HG02763 (cell line): ENCODE data around the gene EPHA3.

Experiments used
- ATAC-seq: cut with Tn5 transposase; IDR thresholded peaks from one replicate; pipeline ENCODE4 v1.9.1; 2021; ENCODE audit warnings: mild to moderate bottlenecking, moderate library complexity; ENCODE audit not compliant: unreplicated experiment

The EPHA3 gene

GRCh38 chr3:89223188-89223587 lies 115.8 kb downstream of the EPHA3 start:
- ATAC-seq, result no peak

- no peak for ATAC-seq
Observed at GRCh38 chr3:89227218-89227617, 119.8 kb downstream of the EPHA3 start.

- ATAC-seq, result no peak
Observed at GRCh38 chr3:89227634-89228033, 120.2 kb downstream of the EPHA3 start.

- no peak for ATAC-seq
Observed at GRCh38 chr3:89232155-89232554, 124.7 kb downstream of the EPHA3 start.

GRCh38 chr3:89234620-89235019 lies 127.2 kb downstream of the EPHA3 start:
- no peak for ATAC-seq

- ATAC-seq, result no peak
Observed at GRCh38 chr3:89238846-89239245, 131.4 kb downstream of the EPHA3 start.

- ATAC-seq, result no peak
Observed at GRCh38 chr3:89239774-89240173, 132.4 kb downstream of the EPHA3 start.

GRCh38 chr3:89245612-89246011 lies 138.2 kb downstream of the EPHA3 start:
- no peak for ATAC-seq

- ATAC-seq, result no peak
Observed at GRCh38 chr3:89246326-89246725, 138.9 kb downstream of the EPHA3 start.

- ATAC-seq, result no peak
Observed at GRCh38 chr3:89250742-89251141, 143.3 kb downstream of the EPHA3 start.

- ATAC-seq, result no peak
Observed at GRCh38 chr3:89252016-89252415, 144.6 kb downstream of the EPHA3 start.

GRCh38 chr3:89252860-89253259 lies 145.4 kb downstream of the EPHA3 start:
- no peak for ATAC-seq

GRCh38 chr3:89256395-89256794 lies 149.0 kb downstream of the EPHA3 start:
- ATAC-seq, result no peak

GRCh38 chr3:89256882-89257281 lies 149.5 kb downstream of the EPHA3 start:
- no peak for ATAC-seq

GRCh38 chr3:89260721-89261120 lies 153.3 kb downstream of the EPHA3 start:
- ATAC-seq, result no peak

GRCh38 chr3:89261673-89262072 lies 154.3 kb downstream of the EPHA3 start:
- ATAC-seq, result no peak

- ATAC-seq, result no peak
Observed at GRCh38 chr3:89262309-89262929, 155.0 kb downstream of the EPHA3 start.

- ATAC-seq, result no peak
Observed at GRCh38 chr3:89264037-89264560, 156.7 kb downstream of the EPHA3 start.

- ATAC-seq, result no peak
Observed at GRCh38 chr3:89266074-89266473, 158.7 kb downstream of the EPHA3 start.

- ATAC-seq, result no peak
Observed at GRCh38 chr3:89268059-89268458, 160.6 kb downstream of the EPHA3 start.

GRCh38 chr3:89270201-89270600 lies 162.8 kb downstream of the EPHA3 start:
- no peak for ATAC-seq

- ATAC-seq, result no peak
Observed at GRCh38 chr3:89275001-89275400, 167.6 kb downstream of the EPHA3 start.

- no peak for ATAC-seq
Observed at GRCh38 chr3:89276116-89276515, 168.7 kb downstream of the EPHA3 start.
